ENCODE data around the gene FHAD1.

Gene FHAD1

GRCh38 chr1:15320267-15320666 is 73.2 kb downstream of the FHAD1 start (continued):
- no peak for TF ChIP-seq TCF4 (CRISPR knock-in tag; IDR thresholded peaks at IDR 0.05; ENCODE audit: borderline replicate concordance)
- TF ChIP-seq PPARA (CRISPR knock-in tag; IDR thresholded peaks at IDR 0.05; ENCODE audit: borderline replicate concordance), result no peak

GRCh38 chr1:15321601-15322000 is 74.6 kb downstream of the FHAD1 start:
- TF ChIP-seq TSHZ2 (CRISPR knock-in tag; IDR thresholded peaks at IDR 0.05), result no peak
- no peak for TF ChIP-seq RARB (CRISPR knock-in tag; IDR thresholded peaks at IDR 0.05)
- no peak for TF ChIP-seq ISL1 (CRISPR knock-in tag; IDR thresholded peaks at IDR 0.05)
- no peak for TF ChIP-seq CSRNP3 (CRISPR knock-in tag; IDR thresholded peaks at IDR 0.05)
- TF ChIP-seq OSR1 (CRISPR knock-in tag; IDR thresholded peaks at IDR 0.05), result no peak
- TF ChIP-seq ZNF8 (CRISPR knock-in tag; IDR thresholded peaks at IDR 0.05), result no peak
- TF ChIP-seq TOX (CRISPR knock-in tag; IDR thresholded peaks at IDR 0.05; ENCODE audit: borderline replicate concordance), result no peak
- TF ChIP-seq SNAI2 (CRISPR knock-in tag; IDR thresholded peaks at IDR 0.05), result no peak
- no peak for TF ChIP-seq ZFP30 (CRISPR knock-in tag; IDR thresholded peaks at IDR 0.05)
- no peak for TF ChIP-seq ZC3H10 (CRISPR knock-in tag; IDR thresholded peaks at IDR 0.05)
- TF ChIP-seq ZFP3 (CRISPR knock-in tag; IDR thresholded peaks at IDR 0.05), result no peak
- no peak for TF ChIP-seq ESRRG (CRISPR knock-in tag; IDR thresholded peaks at IDR 0.05)
- no peak for TF ChIP-seq PPARA (CRISPR knock-in tag; IDR thresholded peaks at IDR 0.05; ENCODE audit: borderline replicate concordance)
- TF ChIP-seq GLIS3 (CRISPR knock-in tag; IDR thresholded peaks at IDR 0.05), result no peak
- no peak for TF ChIP-seq CREB5 (CRISPR knock-in tag; IDR thresholded peaks at IDR 0.05; ENCODE audit: low read depth)
- no peak for TF ChIP-seq TCF4 (CRISPR knock-in tag; IDR thresholded peaks at IDR 0.05; ENCODE audit: borderline replicate concordance)
- no peak for TF ChIP-seq ARNTL (CRISPR knock-in tag; IDR thresholded peaks at IDR 0.05; ENCODE audit: borderline replicate concordance, low read depth)
- TF ChIP-seq ZNF565 (CRISPR knock-in tag; conservative IDR thresholded peaks at IDR 0.05; ENCODE audit: low read depth), result no peak
- TF ChIP-seq BACH2 (CRISPR knock-in tag; IDR thresholded peaks at IDR 0.05; ENCODE audit: borderline replicate concordance), result no peak
- no peak for TF ChIP-seq ZNF70 (CRISPR knock-in tag; IDR thresholded peaks at IDR 0.05)
- ATAC-seq, result no peak

GRCh38 chr1:15322648-15323350 is 75.8 kb downstream of the FHAD1 start:
- ATAC-seq, result peak; percentile 65

More at GRCh38 chr1:15322648-15323350, 75.8 kb downstream of the FHAD1 start:
- TF ChIP-seq CSDC2 (CRISPR knock-in tag; IDR thresholded peaks at IDR 0.05) (no peak), RARB (CRISPR knock-in tag; IDR thresholded peaks at IDR 0.05) (no peak), BACH2 (CRISPR knock-in tag; IDR thresholded peaks at IDR 0.05; ENCODE audit: borderline replicate concordance) (no peak), ARNTL (CRISPR knock-in tag; IDR thresholded peaks at IDR 0.05; ENCODE audit: borderline replicate concordance, low read depth) (no peak), ESRRG (CRISPR knock-in tag; IDR thresholded peaks at IDR 0.05) (no peak), ZNF565 (CRISPR knock-in tag; conservative IDR thresholded peaks at IDR 0.05; ENCODE audit: low read depth) (no peak), ZFP3 (CRISPR knock-in tag; IDR thresholded peaks at IDR 0.05) (no peak), TCF4 (CRISPR knock-in tag; IDR thresholded peaks at IDR 0.05; ENCODE audit: borderline replicate concordance) (no peak), POU6F1 (CRISPR knock-in tag; IDR thresholded peaks at IDR 0.05; ENCODE audit: borderline replicate concordance, low read depth) (no peak), ZC3H10 (CRISPR knock-in tag; IDR thresholded peaks at IDR 0.05) (no peak), ZFP30 (CRISPR knock-in tag; IDR thresholded peaks at IDR 0.05) (no peak), GLIS3 (CRISPR knock-in tag; IDR thresholded peaks at IDR 0.05) (no peak)

Data from SK-N-SH treated with all-trans-retinoic acid at 6 μM for 48 hours (cell line).